ENCODE measurements around the gene DIDO1. TPM values are rescaled to one million over a fixed set of nuclear protein-coding genes. Genes with fewer than 3 reads are reported as not detected.

DIDO1 gene
- total RNA-seq, 4 donors from 2014 or later, result 64.5 to 89.7 (median 78.9) TPM

DNA sequence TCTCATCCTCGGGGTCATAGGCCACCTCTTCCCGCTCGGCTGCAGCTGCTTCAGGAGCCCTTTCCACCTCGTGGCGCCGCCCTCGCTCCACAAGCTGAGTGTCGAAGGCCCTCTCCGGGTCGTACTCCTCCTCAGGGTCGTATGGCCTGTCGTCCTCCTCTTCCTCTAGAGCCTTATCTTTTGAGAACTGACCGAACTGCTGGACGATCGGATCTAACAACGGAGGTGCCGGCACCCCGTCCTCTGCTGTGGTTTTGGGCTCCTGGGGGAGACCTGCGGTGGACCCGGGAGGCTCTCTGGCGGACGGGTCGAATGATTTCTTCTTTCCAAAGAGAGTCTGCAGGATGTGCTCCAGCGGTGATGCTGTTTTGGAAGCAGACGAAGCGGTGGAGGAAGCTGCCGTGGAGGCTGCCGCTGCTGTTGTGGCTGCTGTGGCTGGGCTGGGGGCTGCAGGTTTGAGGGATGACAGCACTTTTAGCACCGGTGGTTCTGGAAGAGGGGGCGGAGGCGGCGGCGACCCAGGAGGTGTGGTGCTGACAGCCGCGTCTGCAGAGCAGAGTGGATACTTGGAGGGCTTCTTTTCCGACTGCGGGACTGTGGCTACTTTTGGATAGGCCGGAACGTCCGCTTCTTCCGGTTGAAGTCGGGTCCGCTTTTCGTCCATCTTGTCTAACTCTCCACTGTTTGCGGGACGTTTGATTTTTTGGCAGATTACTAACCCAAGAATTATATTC is 44.5 kb downstream of the DIDO1 start:
- Histone ChIP-seq H3K27me3 (no peaks in the 10 kb centered on the region), H3K36me3 (peaks cover 0 to 54% (median 0%) of the 10 kb centered on the region in 3 donors), H3K9me3 (no peaks in the 10 kb centered on the region), H3K4me1 (peaks cover 0 to 7% (median 6%) of the 10 kb centered on the region in 4 donors), H3K27ac (no peak overlapping the region), H3K4me3 (no peak overlapping the region)
- DNase-seq (ENCODE audit: low spot score in 2 of 2), result no peak
- TF ChIP-seq CTCF (IDR thresholded peaks at IDR 0.05), result no peak
- no peak for TF ChIP-seq EP300 (IDR thresholded peaks at IDR 0.05)
- no peak for TF ChIP-seq POLR2A (IDR thresholded peaks at IDR 0.05)
- 93 to 94% methylated on average over 46 of the region's 46 CpGs for WGBS, 2 donors

DNA sequence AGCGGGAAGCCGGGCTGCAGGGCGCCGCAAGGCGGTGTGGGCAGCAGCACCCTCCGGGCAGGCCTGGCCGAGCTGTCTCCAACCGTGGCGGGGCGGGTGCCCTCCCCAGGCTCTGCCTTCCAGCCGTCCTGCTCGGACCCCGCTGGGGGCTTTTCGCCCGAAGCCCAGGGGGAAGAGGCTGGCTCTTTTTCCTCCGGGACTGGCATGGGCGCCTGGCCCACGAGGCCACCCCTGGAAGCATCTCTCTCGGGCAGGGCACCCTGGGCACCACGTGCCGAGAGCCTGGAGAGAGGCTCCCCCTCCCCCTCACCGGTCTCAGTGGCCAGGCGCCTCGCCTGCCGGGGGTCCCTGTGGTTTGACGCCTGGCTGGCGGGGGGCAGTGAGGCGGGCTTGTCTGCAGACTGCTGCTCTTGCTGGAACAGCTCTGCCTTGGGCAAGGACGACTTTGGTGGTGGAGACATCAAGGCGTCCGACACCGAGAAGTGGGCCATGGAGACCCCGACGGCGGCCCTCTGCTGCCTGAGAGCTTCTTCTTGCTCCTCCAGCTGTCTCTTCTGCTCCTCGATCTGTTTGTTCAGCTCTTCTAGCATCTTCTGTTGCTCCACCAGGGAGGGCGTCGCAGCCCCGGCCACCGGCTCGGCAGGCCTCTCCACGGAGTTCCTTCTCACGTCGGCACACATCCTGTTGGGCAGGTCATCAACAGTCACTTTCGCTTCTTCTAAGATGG is 45.2 kb downstream of the DIDO1 start:
- Histone ChIP-seq H3K4me1 (peaks cover 0 to 14% (median 10%) of the 10 kb centered on the region in 4 donors), H3K4me3 (no peak overlapping the region), H3K9me3 (no peaks in the 10 kb centered on the region), H3K27me3 (no peaks in the 10 kb centered on the region), H3K36me3 (peaks cover 0 to 46% (median 0%) of the 10 kb centered on the region in 3 donors), H3K27ac (no peak overlapping the region)
- TF ChIP-seq EP300 (IDR thresholded peaks at IDR 0.05), result no peak
- no peak for TF ChIP-seq CTCF (IDR thresholded peaks at IDR 0.05)
- TF ChIP-seq POLR2A (IDR thresholded peaks at IDR 0.05), result no peak
- 90 to 94% methylated on average over 32 to 42 of the region's 45 CpGs for WGBS, 2 donors
- DNase-seq (ENCODE audit: low spot score in 2 of 2), result no peak

GRCh38 chr20:62880147-62880934 is 46.0 kb downstream of the DIDO1 start:
- Histone ChIP-seq H3K27me3 (no peaks in the 10 kb centered on the region), H3K36me3 (peaks cover 0 to 41% (median 0%) of the 10 kb centered on the region in 3 donors), H3K9me3 (no peaks in the 10 kb centered on the region), H3K4me1 (peaks cover 0 to 22% (median 13%) of the 10 kb centered on the region in 4 donors), H3K27ac (no peak overlapping the region), H3K4me3 (no peak overlapping the region)
- 89 to 91% methylated on average over 33 to 35 of the region's 37 CpGs for WGBS, 2 donors
- DNase-seq (ENCODE audit: low spot score in 2 of 2), result no peak
- TF ChIP-seq EP300 (IDR thresholded peaks at IDR 0.05) (no peak), POLR2A (IDR thresholded peaks at IDR 0.05) (no peak), CTCF (IDR thresholded peaks at IDR 0.05) (no peak)

- no peak for DNase-seq (ENCODE audit: low spot score in 2 of 2)
- Histone ChIP-seq H3K4me3 (no peak overlapping the region), H3K9me3 (no peaks in the 10 kb centered on the region), H3K27ac (no peak overlapping the region), H3K36me3 (peaks cover 0 to 41% (median 0%) of the 10 kb centered on the region in 3 donors), H3K27me3 (no peaks in the 10 kb centered on the region), H3K4me1 (peaks cover 0 to 23% (median 13%) of the 10 kb centered on the region in 4 donors)
- TF ChIP-seq POLR2A (IDR thresholded peaks at IDR 0.05), result no peak
- TF ChIP-seq EP300 (IDR thresholded peaks at IDR 0.05), result no peak
- no peak for TF ChIP-seq CTCF (IDR thresholded peaks at IDR 0.05)
- WGBS, 2 donors, result 69 to 74% methylated on average over 77 to 80 of the region's 80 CpGs
Observed at GRCh38 chr20:62879275-62880146, 46.8 kb downstream of the DIDO1 start.
